Measurements from ENCODE around the gene HACD1. TPM values are rescaled to one million over a fixed set of nuclear protein-coding genes. Genes with fewer than 3 reads are reported as not detected.
A peak's percentile ranks its signal among the peaks of the same experiment; 100 is the strongest.
"Not testable (repeated sequence)": the region's sequence is repeated elsewhere in the genome, so short reads cannot be mapped to it uniquely, and the experiment has no call there.

The HACD1 gene
- total RNA-seq, 1 donor from 2014 or later: 160 TPM

GRCh38 chr10:17590969-17591645 lies 26.1 kb downstream of the HACD1 start:
- DNase-seq (no peak), ATAC-seq (no peak)
- intact Hi-C loops (cut with micrococcal nuclease): no loop called here

GRCh38 chr10:17589316-17589715 lies 27.9 kb downstream of the HACD1 start:
- intact Hi-C loops (cut with micrococcal nuclease); DNase-seq; ATAC-seq: not testable (repeated sequence)

GRCh38 chr10:17588420-17588819 lies 28.8 kb downstream of the HACD1 start:
- ATAC-seq (no peak), DNase-seq (no peak)
- intact Hi-C loops (cut with micrococcal nuclease): no loop called here

GRCh38 chr10:17587321-17587720 lies 29.9 kb downstream of the HACD1 start:
- intact Hi-C loops (cut with micrococcal nuclease); ATAC-seq; DNase-seq: not testable (repeated sequence)

GRCh38 chr10:17586821-17587234 lies 30.3 kb downstream of the HACD1 start:
- ATAC-seq (peak; percentile 42), DNase-seq (no peak)
- intact Hi-C loops (cut with micrococcal nuclease): no loop called here

- peak; percentile 46 for ATAC-seq
- DNase-seq: no peak
- intact Hi-C loops (cut with micrococcal nuclease): no loop called here
Measured at GRCh38 chr10:17585016-17585415, 32.2 kb downstream of the HACD1 start.

- intact Hi-C loops (cut with micrococcal nuclease): no loop called here
- DNase-seq (no peak), ATAC-seq (no peak)
Measured at GRCh38 chr10:17580885-17581284, 36.3 kb downstream of the HACD1 start.

GRCh38 chr10:17578603-17579002 lies 38.6 kb downstream of the HACD1 start:
- ATAC-seq: peak; percentile 51
- intact Hi-C loops (cut with micrococcal nuclease): no loop called here
- DNase-seq: no peak

- intact Hi-C loops (cut with micrococcal nuclease): no loop called here
- ATAC-seq (no peak), DNase-seq (no peak)
Measured at GRCh38 chr10:17576768-17577167, 40.4 kb downstream of the HACD1 start.

- intact Hi-C loops (cut with micrococcal nuclease): no loop called here
- ATAC-seq (no peak), DNase-seq (no peak)
Measured at GRCh38 chr10:17564911-17565310, 52.3 kb downstream of the HACD1 start.

- ATAC-seq (no peak), DNase-seq (no peak)
- intact Hi-C loops (cut with micrococcal nuclease): no loop called here
Measured at GRCh38 chr10:17563452-17563851, 53.7 kb downstream of the HACD1 start.

GRCh38 chr10:17562614-17563013 lies 54.6 kb downstream of the HACD1 start:
- intact Hi-C loops (cut with micrococcal nuclease): no loop called here
- ATAC-seq: no peak
- no peak for DNase-seq

- ATAC-seq (no peak), DNase-seq (no peak)
- intact Hi-C loops (cut with micrococcal nuclease): no loop called here
Measured at GRCh38 chr10:17561111-17561510, 56.1 kb downstream of the HACD1 start.

GRCh38 chr10:17557459-17557858 lies 59.7 kb downstream of the HACD1 start:
- no peak for ATAC-seq
- intact Hi-C loops (cut with micrococcal nuclease): no loop called here
- DNase-seq: no peak

- intact Hi-C loops (cut with micrococcal nuclease): no loop called here
- ATAC-seq: no peak
- DNase-seq: no peak
Measured at GRCh38 chr10:17548770-17549169, 68.4 kb downstream of the HACD1 start.

- ATAC-seq (no peak), DNase-seq (no peak)
- intact Hi-C loops (cut with micrococcal nuclease): no loop called here
Measured at GRCh38 chr10:17548162-17548561, 69.0 kb downstream of the HACD1 start.

- ATAC-seq: no peak
- no peak for DNase-seq
Measured at GRCh38 chr10:17547060-17547459, 70.1 kb downstream of the HACD1 start.

GRCh38 chr10:17544465-17544864 lies 72.7 kb downstream of the HACD1 start:
- DNase-seq: no peak
- intact Hi-C loops (cut with micrococcal nuclease): no loop called here
- ATAC-seq: no peak

More at GRCh38 chr10:17547060-17547459, 70.1 kb downstream of the HACD1 start:
- intact Hi-C loops (cut with micrococcal nuclease): no loop called here
